ENCODE data around the gene UGT1A10. TPM values are rescaled to one million over a fixed set of nuclear protein-coding genes. Genes with fewer than 3 reads are reported as not detected.
A peak's percentile ranks its signal among the peaks of the same experiment; 100 is the strongest.
"Not testable (repeated sequence)": the region's sequence is repeated elsewhere in the genome, so short reads cannot be mapped to it uniquely, and the experiment has no call there.

The UGT1A10 gene
- total and polyA plus RNA-seq, 2 of the 13 experiments (the other 11 are each of a cell fraction or from before 2014, with no cell fraction given): not detected

DNA sequence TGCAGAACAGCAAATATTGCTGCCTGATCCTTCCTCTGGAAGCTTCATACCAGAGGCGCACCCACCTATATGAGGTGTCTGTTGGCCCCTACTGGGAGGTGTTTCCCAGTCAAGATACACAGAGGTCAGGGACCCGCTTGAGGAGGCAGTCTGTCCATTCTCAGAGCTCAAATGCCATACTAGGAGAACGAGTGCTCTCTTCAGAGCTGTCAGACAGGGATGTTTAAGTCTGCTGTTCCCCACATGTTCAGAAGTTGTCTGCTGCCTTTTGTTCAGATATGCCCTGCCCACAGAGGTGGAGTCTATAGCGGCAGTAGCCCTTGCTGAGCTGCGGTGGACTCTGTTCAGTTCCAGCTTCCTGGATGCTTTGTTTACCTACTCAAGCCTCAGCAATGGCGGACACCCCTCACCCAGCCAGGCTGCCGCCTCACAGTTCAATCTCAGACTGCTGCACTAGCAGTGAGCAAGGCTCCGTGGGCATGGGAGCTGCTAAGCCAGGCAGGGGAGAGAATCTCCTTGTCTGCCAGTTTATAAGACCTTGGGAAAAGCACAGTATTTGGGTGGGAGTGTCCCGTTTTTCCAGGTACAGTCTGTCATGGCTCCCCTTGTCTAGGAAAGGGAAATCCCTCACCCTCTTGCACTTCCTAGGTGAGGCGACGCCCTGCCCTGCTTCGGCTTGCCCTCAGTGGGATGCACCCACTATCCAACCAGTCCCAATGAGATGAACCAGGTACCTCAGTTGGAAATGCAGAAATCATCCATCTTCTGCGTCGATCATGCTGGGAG, 100.8 kb downstream of the UGT1A10 start (continued):
- TF ChIP-seq SP4 (CRISPR knock-in tag; IDR thresholded peaks at IDR 0.05) (peak; percentile 55; the same call in 1 of the 2 replicates), HDAC2 (CRISPR knock-in tag; IDR thresholded peaks at IDR 0.05) (peak; percentile 66), ZNF788 (CRISPR knock-in tag; IDR thresholded peaks at IDR 0.05; ENCODE audit: borderline replicate concordance) (peak; percentile 74; the same call in 1 of the 2 replicates), ZNF441 (CRISPR knock-in tag; IDR thresholded peaks at IDR 0.05; ENCODE audit: borderline replicate concordance) (peak; percentile 87), NCOA1 (CRISPR knock-in tag; IDR thresholded peaks at IDR 0.05) (0 out of 2 replicates have a peak, but pooled peaks have one; percentile 31), ZFP36L1 (CRISPR knock-in tag; IDR thresholded peaks at IDR 0.05) (peak; percentile 60), ZNF724P (CRISPR knock-in tag; IDR thresholded peaks at IDR 0.05; ENCODE audit: borderline replicate concordance) (peak; percentile 81; the same call in 1 of the 2 replicates), GABPA (CRISPR knock-in tag; IDR thresholded peaks at IDR 0.05; ENCODE audit: low read depth) (peak; percentile 42; the same call in 1 of the 2 replicates), WIZ (CRISPR knock-in tag; IDR thresholded peaks at IDR 0.05) (peak; percentile 81; the same call in 1 of the 2 replicates), ZNF709 (CRISPR knock-in tag; IDR thresholded peaks at IDR 0.05) (peak; percentile 88; the same call in 1 of the 2 replicates), ZNF350 (CRISPR knock-in tag; IDR thresholded peaks at IDR 0.05; ENCODE audit: borderline replicate concordance, low read depth) (peak; percentile 71; the same call in 1 of the 2 replicates), ZNF644 (CRISPR knock-in tag; IDR thresholded peaks at IDR 0.05; ENCODE audit: low read depth) (peak; percentile 81), ZNF30 (CRISPR knock-in tag; IDR thresholded peaks at IDR 0.05) (peak; percentile 85; the same call in 1 of the 2 replicates), TBX2 (CRISPR knock-in tag; IDR thresholded peaks at IDR 0.05; ENCODE audit: borderline replicate concordance) (peak; percentile 60; the same call in 1 of the 2 replicates)
- TF ChIP-seq, protein P1, sequence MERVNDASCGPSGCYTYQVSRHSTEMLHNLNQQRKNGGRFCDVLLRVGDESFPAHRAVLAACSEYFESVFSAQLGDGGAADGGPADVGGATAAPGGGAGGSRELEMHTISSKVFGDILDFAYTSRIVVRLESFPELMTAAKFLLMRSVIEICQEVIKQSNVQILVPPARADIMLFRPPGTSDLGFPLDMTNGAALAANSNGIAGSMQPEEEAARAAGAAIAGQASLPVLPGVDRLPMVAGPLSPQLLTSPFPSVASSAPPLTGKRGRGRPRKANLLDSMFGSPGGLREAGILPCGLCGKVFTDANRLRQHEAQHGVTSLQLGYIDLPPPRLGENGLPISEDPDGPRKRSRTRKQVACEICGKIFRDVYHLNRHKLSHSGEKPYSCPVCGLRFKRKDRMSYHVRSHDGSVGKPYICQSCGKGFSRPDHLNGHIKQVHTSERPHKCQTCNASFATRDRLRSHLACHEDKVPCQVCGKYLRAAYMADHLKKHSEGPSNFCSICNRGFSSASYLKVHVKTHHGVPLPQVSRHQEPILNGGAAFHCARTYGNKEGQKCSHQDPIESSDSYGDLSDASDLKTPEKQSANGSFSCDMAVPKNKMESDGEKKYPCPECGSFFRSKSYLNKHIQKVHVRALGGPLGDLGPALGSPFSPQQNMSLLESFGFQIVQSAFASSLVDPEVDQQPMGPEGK (CRISPR knock-in tag; IDR thresholded peaks at IDR 0.05): peak; percentile 20
- TF ChIP-seq, protein P2, sequence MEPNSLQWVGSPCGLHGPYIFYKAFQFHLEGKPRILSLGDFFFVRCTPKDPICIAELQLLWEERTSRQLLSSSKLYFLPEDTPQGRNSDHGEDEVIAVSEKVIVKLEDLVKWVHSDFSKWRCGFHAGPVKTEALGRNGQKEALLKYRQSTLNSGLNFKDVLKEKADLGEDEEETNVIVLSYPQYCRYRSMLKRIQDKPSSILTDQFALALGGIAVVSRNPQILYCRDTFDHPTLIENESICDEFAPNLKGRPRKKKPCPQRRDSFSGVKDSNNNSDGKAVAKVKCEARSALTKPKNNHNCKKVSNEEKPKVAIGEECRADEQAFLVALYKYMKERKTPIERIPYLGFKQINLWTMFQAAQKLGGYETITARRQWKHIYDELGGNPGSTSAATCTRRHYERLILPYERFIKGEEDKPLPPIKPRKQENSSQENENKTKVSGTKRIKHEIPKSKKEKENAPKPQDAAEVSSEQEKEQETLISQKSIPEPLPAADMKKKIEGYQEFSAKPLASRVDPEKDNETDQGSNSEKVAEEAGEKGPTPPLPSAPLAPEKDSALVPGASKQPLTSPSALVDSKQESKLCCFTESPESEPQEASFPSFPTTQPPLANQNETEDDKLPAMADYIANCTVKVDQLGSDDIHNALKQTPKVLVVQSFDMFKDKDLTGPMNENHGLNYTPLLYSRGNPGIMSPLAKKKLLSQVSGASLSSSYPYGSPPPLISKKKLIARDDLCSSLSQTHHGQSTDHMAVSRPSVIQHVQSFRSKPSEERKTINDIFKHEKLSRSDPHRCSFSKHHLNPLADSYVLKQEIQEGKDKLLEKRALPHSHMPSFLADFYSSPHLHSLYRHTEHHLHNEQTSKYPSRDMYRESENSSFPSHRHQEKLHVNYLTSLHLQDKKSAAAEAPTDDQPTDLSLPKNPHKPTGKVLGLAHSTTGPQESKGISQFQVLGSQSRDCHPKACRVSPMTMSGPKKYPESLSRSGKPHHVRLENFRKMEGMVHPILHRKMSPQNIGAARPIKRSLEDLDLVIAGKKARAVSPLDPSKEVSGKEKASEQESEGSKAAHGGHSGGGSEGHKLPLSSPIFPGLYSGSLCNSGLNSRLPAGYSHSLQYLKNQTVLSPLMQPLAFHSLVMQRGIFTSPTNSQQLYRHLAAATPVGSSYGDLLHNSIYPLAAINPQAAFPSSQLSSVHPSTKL (CRISPR knock-in tag; IDR thresholded peaks at IDR 0.05): peak; percentile 78
- not testable (repeated sequence) for TF ChIP-seq GABPA (IDR thresholded peaks at IDR 0.05; ENCODE audit: low read depth, low read length)
- TF ChIP-seq, protein P3, sequence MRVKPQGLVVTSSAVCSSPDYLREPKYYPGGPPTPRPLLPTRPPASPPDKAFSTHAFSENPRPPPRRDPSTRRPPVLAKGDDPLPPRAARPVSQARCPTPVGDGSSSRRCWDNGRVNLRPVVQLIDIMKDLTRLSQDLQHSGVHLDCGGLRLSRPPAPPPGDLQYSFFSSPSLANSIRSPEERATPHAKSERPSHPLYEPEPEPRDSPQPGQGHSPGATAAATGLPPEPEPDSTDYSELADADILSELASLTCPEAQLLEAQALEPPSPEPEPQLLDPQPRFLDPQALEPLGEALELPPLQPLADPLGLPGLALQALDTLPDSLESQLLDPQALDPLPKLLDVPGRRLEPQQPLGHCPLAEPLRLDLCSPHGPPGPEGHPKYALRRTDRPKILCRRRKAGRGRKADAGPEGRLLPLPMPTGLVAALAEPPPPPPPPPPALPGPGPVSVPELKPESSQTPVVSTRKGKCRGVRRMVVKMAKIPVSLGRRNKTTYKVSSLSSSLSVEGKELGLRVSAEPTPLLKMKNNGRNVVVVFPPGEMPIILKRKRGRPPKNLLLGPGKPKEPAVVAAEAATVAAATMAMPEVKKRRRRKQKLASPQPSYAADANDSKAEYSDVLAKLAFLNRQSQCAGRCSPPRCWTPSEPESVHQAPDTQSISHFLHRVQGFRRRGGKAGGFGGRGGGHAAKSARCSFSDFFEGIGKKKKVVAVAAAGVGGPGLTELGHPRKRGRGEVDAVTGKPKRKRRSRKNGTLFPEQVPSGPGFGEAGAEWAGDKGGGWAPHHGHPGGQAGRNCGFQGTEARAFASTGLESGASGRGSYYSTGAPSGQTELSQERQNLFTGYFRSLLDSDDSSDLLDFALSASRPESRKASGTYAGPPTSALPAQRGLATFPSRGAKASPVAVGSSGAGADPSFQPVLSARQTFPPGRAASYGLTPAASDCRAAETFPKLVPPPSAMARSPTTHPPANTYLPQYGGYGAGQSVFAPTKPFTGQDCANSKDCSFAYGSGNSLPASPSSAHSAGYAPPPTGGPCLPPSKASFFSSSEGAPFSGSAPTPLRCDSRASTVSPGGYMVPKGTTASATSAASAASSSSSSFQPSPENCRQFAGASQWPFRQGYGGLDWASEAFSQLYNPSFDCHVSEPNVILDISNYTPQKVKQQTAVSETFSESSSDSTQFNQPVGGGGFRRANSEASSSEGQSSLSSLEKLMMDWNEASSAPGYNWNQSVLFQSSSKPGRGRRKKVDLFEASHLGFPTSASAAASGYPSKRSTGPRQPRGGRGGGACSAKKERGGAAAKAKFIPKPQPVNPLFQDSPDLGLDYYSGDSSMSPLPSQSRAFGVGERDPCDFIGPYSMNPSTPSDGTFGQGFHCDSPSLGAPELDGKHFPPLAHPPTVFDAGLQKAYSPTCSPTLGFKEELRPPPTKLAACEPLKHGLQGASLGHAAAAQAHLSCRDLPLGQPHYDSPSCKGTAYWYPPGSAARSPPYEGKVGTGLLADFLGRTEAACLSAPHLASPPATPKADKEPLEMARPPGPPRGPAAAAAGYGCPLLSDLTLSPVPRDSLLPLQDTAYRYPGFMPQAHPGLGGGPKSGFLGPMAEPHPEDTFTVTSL (CRISPR knock-in tag; IDR thresholded peaks at IDR 0.05; ENCODE audit: borderline replicate concordance): peak; percentile 87
